Prostate gland (tissue), 2 donors: Measurements from ENCODE around the gene ISX.

Experiments used
- CTCF ChIP-seq, 4 experiments: fragments of 200-600 bp in 2 of 4; fragments of 450-650 bp in 2 of 4; sonication (generic) in 2 of 4; IDR thresholded peaks; 1 replicate in 3 of 4; 2 replicates in 1 of 4; pipeline ENCODE4 v1.5.1; 2016 to 2019; ENCODE audit warnings: antibody characterized with exemption in 4 of 4, mild to moderate bottlenecking in 2 of 4, moderate library complexity in 2 of 4
- POLR2A ChIP-seq: fragments of 450-650 bp; IDR thresholded peaks from one replicate; pipeline ENCODE4 v1.6.1; 2016; ENCODE audit warnings: antibody characterized with exemption, mild to moderate bottlenecking
- POLR2AphosphoS5 ChIP-seq: sonication (generic); formaldehyde crosslinking; IDR thresholded peaks from one replicate; pipeline ENCODE4 v1.6.1; 2017; ENCODE audit warnings: antibody characterized with exemption

- no peak for TF ChIP-seq POLR2A
- TF ChIP-seq CTCF (IDR thresholded peaks at IDR 0.05): no peak
- no peak for TF ChIP-seq POLR2AphosphoS5
Observed at GRCh38 chr22:35099883-35100282, 33.9 kb downstream of the ISX start.
